Measurements from ENCODE around the gene PRAMEF1. TPM values are rescaled to one million over a fixed set of nuclear protein-coding genes. Genes with fewer than 3 reads are reported as not detected.

PRAMEF1 gene
- total and polyA plus RNA-seq, 2 of the 13 experiments (the other 11 are each of a cell fraction or from before 2014, with no cell fraction given): not detected

GRCh38 chr1:12745992-12746323 lies 45.2 kb upstream of the PRAMEF1 start, which contains the start of gene CFAP107:
CFAP107 (plus strand) TSS chr1:12746200; CDS start chr1:12746431, 231 bp downstream.
- Histone ChIP-seq H3K9ac (ENCODE audit: insufficient read depth, low read depth, low read length) (no peak within 1 kb of the TSS), H3K36me3 (replicated peaks in 1 of 2; ENCODE audit: control insufficient read depth in 1 of 2, insufficient read depth in 2 of 2, low read length in 2 of 2) (no peaks in the 10 kb centered on the region), H3K4me3 (replicated peaks in 1 of 3; ENCODE audit: insufficient read depth in 1 of 3, low read depth in 2 of 3, low read length in 3 of 3) (no peak within 1 kb of the TSS), H4K20me1 (ENCODE audit: insufficient read depth, low read length) (no peaks in the 10 kb centered on the region), H3K4me1 (ENCODE audit: insufficient read depth, low read length) (no peaks in the 10 kb centered on the region), H2AFZ (ENCODE audit: low read length) (no peak within 1 kb of the TSS), H3K27ac (ENCODE audit: extremely low read length, insufficient read depth, low read length) (no peak within 1 kb of the TSS), H3K27me3 (ENCODE audit: control insufficient read depth in 1 of 2, insufficient read depth in 2 of 2, low read length in 2 of 2) (no peaks in the 10 kb centered on the region), H3K79me2 (ENCODE audit: insufficient read depth, low read length) (no peaks in the 10 kb centered on the region), H3K9me3 (ENCODE audit: low read length) (peaks cover 17% of the 10 kb centered on the region; the same call in 1 of the 2 replicates), H3K4me2 (ENCODE audit: low read depth, low read length) (no peak within 1 kb of the TSS)
- peak; percentile 87 for TF ChIP-seq ZFAT (CRISPR knock-in tag; conservative IDR thresholded peaks at IDR 0.05)
- no peak for TF ChIP-seq NR2F1 (CRISPR knock-in tag; IDR thresholded peaks at IDR 0.05)
- BruUV-seq (replicated peaks): no TSS peak
- ChIA-PET POLR2A (no interaction called here), CTCF (ENCODE audit: low intra/inter-chr PET ratio, low total read pairs) (no interaction called here)
- WGBS (ENCODE audit: low lambda C conversion rate): 0% methylated on average over 2 of the region's 2 CpGs
- DNase-seq (ENCODE audit: low spot score) (no peak), ATAC-seq (no peak), FAIRE-seq (no peak)
- intact Hi-C loops (cut with micrococcal nuclease; ENCODE audit: unreplicated experiment) (no loop called here), in situ Hi-C loops (cut with HindIII; ENCODE audit: extremely low pct_ligation_motif_present, low pct_unique_long_range_greater_than_20kb) (no loop called here)

- in situ Hi-C loops (cut with HindIII; ENCODE audit: extremely low pct_ligation_motif_present, low pct_unique_long_range_greater_than_20kb): no loop called here
- H3K4me3 ChIP-seq (replicated peaks in 1 of 3; ENCODE audit: insufficient read depth in 1 of 3, low read depth in 2 of 3, low read length in 3 of 3): no peak overlapping the region
- no peak overlapping the region for H3K27ac ChIP-seq (ENCODE audit: extremely low read length, insufficient read depth, low read length)
- H3K9me3 ChIP-seq (ENCODE audit: low read length): peaks cover 17% of the 10 kb centered on the region; the same call in 1 of the 2 replicates
- no peak overlapping the region for H2AFZ ChIP-seq (ENCODE audit: low read length)
- TF ChIP-seq ZNF124 (CRISPR knock-in tag; IDR thresholded peaks at IDR 0.05) (no peak), ZNF160 (CRISPR knock-in tag; IDR thresholded peaks at IDR 0.05) (peak; percentile 97)
- TF ChIP-seq, protein P1, sequence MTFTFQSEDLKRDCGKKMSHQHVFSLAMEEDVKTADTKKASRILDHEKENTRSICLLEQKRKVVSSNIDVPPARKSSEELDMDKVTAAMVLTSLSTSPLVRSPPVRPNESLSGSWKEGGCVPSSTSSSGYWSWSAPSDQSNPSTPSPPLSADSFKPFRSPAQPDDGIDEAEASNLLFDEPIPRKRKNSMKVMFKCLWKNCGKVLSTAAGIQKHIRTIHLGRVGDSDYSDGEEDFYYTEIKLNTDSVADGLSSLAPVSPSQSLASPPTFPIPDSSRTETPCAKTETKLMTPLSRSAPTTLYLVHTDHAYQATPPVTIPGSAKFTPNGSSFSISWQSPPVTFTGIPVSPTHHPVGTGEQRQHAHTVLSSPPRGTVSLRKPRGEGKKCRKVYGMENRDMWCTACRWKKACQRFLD (CRISPR knock-in tag; IDR thresholded peaks at IDR 0.05; ENCODE audit: borderline replicate concordance): no peak
- no peaks in the 10 kb centered on the region for H3K79me2 ChIP-seq (ENCODE audit: insufficient read depth, low read length)
- ATAC-seq (no peak), DNase-seq (ENCODE audit: low spot score) (no peak), FAIRE-seq (no peak)
- no peak overlapping the region for H3K4me2 ChIP-seq (ENCODE audit: low read depth, low read length)
- no peaks in the 10 kb centered on the region for H3K36me3 ChIP-seq (replicated peaks in 1 of 2; ENCODE audit: control insufficient read depth in 1 of 2, insufficient read depth in 2 of 2, low read length in 2 of 2)
- no peaks in the 10 kb centered on the region for H4K20me1 ChIP-seq (ENCODE audit: insufficient read depth, low read length)
- H3K27me3 ChIP-seq (ENCODE audit: control insufficient read depth in 1 of 2, insufficient read depth in 2 of 2, low read length in 2 of 2): no peaks in the 10 kb centered on the region
- ChIA-PET POLR2A (no interaction called here), CTCF (ENCODE audit: low intra/inter-chr PET ratio, low total read pairs) (no interaction called here)
- no peak overlapping the region for H3K9ac ChIP-seq (ENCODE audit: insufficient read depth, low read depth, low read length)
- H3K4me1 ChIP-seq (ENCODE audit: insufficient read depth, low read length): no peaks in the 10 kb centered on the region
- intact Hi-C loops (cut with micrococcal nuclease; ENCODE audit: unreplicated experiment): no loop called here
- BruUV-seq (replicated peaks): no TSS peak
Measured at GRCh38 chr1:12748778-12749355, 42.3 kb upstream of the PRAMEF1 start.

All from HepG2 (cell line).